DMS153 treated with DMSO at 0.1 percent for 48 hours (cell line): Measurements from ENCODE around the gene EMSY.

ENCODE experiments used
- DNase-seq: peaks from one replicate; lab custom pipeline; 2025; ENCODE audit not compliant: unreplicated experiment; lab: John Stamatoyannopoulos, UW

The EMSY gene

GRCh38 chr11:76456571-76456970 is 11.8 kb downstream of the EMSY start:
- no peak for DNase-seq

GRCh38 chr11:76459299-76459698 is 14.5 kb downstream of the EMSY start:
- DNase-seq = no peak

- no peak for DNase-seq
These were observed 15.0 kb downstream of the EMSY start for GRCh38 chr11:76459846-76460245.

- DNase-seq = no peak
These were observed 17.5 kb downstream of the EMSY start for GRCh38 chr11:76462317-76462716.

GRCh38 chr11:76465701-76466100 is 20.9 kb downstream of the EMSY start:
- no peak for DNase-seq

- no peak for DNase-seq
These were observed 21.8 kb downstream of the EMSY start for GRCh38 chr11:76466666-76467065.

- no peak for DNase-seq
These were observed 24.3 kb downstream of the EMSY start for GRCh38 chr11:76469141-76469540.

- DNase-seq = no peak
These were observed 26.6 kb downstream of the EMSY start for GRCh38 chr11:76471382-76471781.

GRCh38 chr11:76480241-76480640 is 35.4 kb downstream of the EMSY start:
- DNase-seq = no peak

- no peak for DNase-seq
These were observed 46.8 kb downstream of the EMSY start for GRCh38 chr11:76491644-76492043.

GRCh38 chr11:76493040-76493439 is 48.2 kb downstream of the EMSY start:
- no peak for DNase-seq

- no peak for DNase-seq
These were observed 49.1 kb downstream of the EMSY start for GRCh38 chr11:76493626-76494539.

- no peak for DNase-seq
These were observed 50.2 kb downstream of the EMSY start for GRCh38 chr11:76495019-76495418.

GRCh38 chr11:76496174-76496573 is 51.4 kb downstream of the EMSY start:
- no peak for DNase-seq

- no peak for DNase-seq
These were observed 56.8 kb downstream of the EMSY start for GRCh38 chr11:76501526-76502202.

GRCh38 chr11:76506833-76507232 is 62.0 kb downstream of the EMSY start:
- DNase-seq = no peak

GRCh38 chr11:76510060-76511047 is 65.5 kb downstream of the EMSY start:
- no peak for DNase-seq

GRCh38 chr11:76512851-76513653 is 68.2 kb downstream of the EMSY start:
- peak; percentile 15 for DNase-seq

- DNase-seq = no peak
These were observed 68.8 kb downstream of the EMSY start for GRCh38 chr11:76513654-76514034.

- DNase-seq = no peak
These were observed 70.7 kb downstream of the EMSY start for GRCh38 chr11:76515494-76515893.
